ENCODE measurements around the gene MPHOSPH9.
A peak's percentile ranks its signal among the peaks of the same experiment; 100 is the strongest.

Gene MPHOSPH9

GRCh38 chr12:123165537-123165936 is 67.4 kb downstream of the MPHOSPH9 start:
- H4K8ac ChIP-seq (ENCODE audit: low read length) = no peak overlapping the region
- no peak overlapping the region for H3K9ac ChIP-seq (ENCODE audit: low read length)
- H3K9me3 ChIP-seq (ENCODE audit: control insufficient read depth, low read length) = no peaks in the 10 kb centered on the region
- no peak overlapping the region for H2BK120ac ChIP-seq (ENCODE audit: low read depth, low read length)
- H3K4ac ChIP-seq (ENCODE audit: low read depth in 1 of 2, low read length in 2 of 2) = no peak overlapping the region
- peaks cover 0 to 27% of the 10 kb centered on the region in 2 experiments for H3K36me3 ChIP-seq (ENCODE audit: control insufficient read depth in 1 of 2, insufficient read depth in 2 of 2, low read depth in 1 of 2, low read length in 2 of 2)
- H3K14ac ChIP-seq (ENCODE audit: low read length in 2 of 2) = no peak overlapping the region
- WGBS = 88% methylated on average over 1 of the region's 4 CpGs
- no peak overlapping the region for H3K4me2 ChIP-seq (ENCODE audit: low read length, poor library complexity, severe bottlenecking)
- H3K18ac ChIP-seq (ENCODE audit: low read depth in 1 of 2, low read length in 2 of 2) = no peak overlapping the region
- peaks cover 8% of the 10 kb centered on the region for H3K79me1 ChIP-seq (replicated peaks; ENCODE audit: low read length, poor library complexity, severe bottlenecking)
- H2BK5ac ChIP-seq (ENCODE audit: low read depth, low read length, poor library complexity, severe bottlenecking) = no peak overlapping the region
- no peak for DNase-seq
- no peak overlapping the region for H2AFZ ChIP-seq (ENCODE audit: low read depth, low read length)
- no peak overlapping the region for H2BK12ac ChIP-seq (ENCODE audit: low read length in 2 of 2)
- H3K27me3 ChIP-seq (ENCODE audit: control insufficient read depth in 1 of 2, insufficient read depth in 1 of 2, low read length in 2 of 2) = no peaks in the 10 kb centered on the region
- H3K4me1 ChIP-seq (ENCODE audit: control insufficient read depth, insufficient read depth, low read depth, low read length) = peaks cover 9% of the 10 kb centered on the region
- H3K23ac ChIP-seq (ENCODE audit: low read length in 2 of 2) = no peak overlapping the region
- no peak overlapping the region for H3K4me3 ChIP-seq (ENCODE audit: insufficient read depth in 1 of 2, low read depth in 1 of 2, low read length in 2 of 2)
- H4K91ac ChIP-seq (ENCODE audit: low read length) = no peak overlapping the region
- H2BK15ac ChIP-seq (ENCODE audit: low read depth, poor library complexity, severe bottlenecking) = no peak overlapping the region
- H2AK5ac ChIP-seq (ENCODE audit: low read length, severe bottlenecking) = peak overlapping the region; percentile 83
- H3K27ac ChIP-seq (ENCODE audit: low read length, poor library complexity, severe bottlenecking) = peak overlapping the region; percentile 64

GRCh38 chr12:123164710-123165261 is 68.2 kb downstream of the MPHOSPH9 start:
- Histone ChIP-seq H2AFZ (ENCODE audit: low read depth, low read length) (no peak overlapping the region), H3K27me3 (ENCODE audit: control insufficient read depth in 1 of 2, insufficient read depth in 1 of 2, low read length in 2 of 2) (no peaks in the 10 kb centered on the region), H3K4ac (ENCODE audit: low read depth in 1 of 2, low read length in 2 of 2) (no peak overlapping the region), H3K9ac (ENCODE audit: low read length) (no peak overlapping the region), H2BK12ac (ENCODE audit: low read length in 2 of 2) (no peak overlapping the region), H2BK120ac (ENCODE audit: low read depth, low read length) (no peak overlapping the region), H3K36me3 (ENCODE audit: control insufficient read depth in 1 of 2, insufficient read depth in 2 of 2, low read depth in 1 of 2, low read length in 2 of 2) (peaks cover 0 to 30% of the 10 kb centered on the region in 2 experiments), H3K79me1 (replicated peaks; ENCODE audit: low read length, poor library complexity, severe bottlenecking) (peaks cover 7% of the 10 kb centered on the region), H3K27ac (ENCODE audit: low read length, poor library complexity, severe bottlenecking) (peak overlapping the region; percentile 87), H3K4me3 (ENCODE audit: insufficient read depth in 1 of 2, low read depth in 1 of 2, low read length in 2 of 2) (no peak overlapping the region), H2BK15ac (ENCODE audit: low read depth, poor library complexity, severe bottlenecking) (no peak overlapping the region), H3K14ac (ENCODE audit: low read length in 2 of 2) (no peak overlapping the region), H3K4me1 (ENCODE audit: control insufficient read depth, insufficient read depth, low read depth, low read length) (peaks cover 9% of the 10 kb centered on the region), H4K91ac (ENCODE audit: low read length) (no peak overlapping the region), H2BK5ac (ENCODE audit: low read depth, low read length, poor library complexity, severe bottlenecking) (no peak overlapping the region), H2AK5ac (ENCODE audit: low read length, severe bottlenecking) (peak overlapping the region; percentile 66), H3K4me2 (ENCODE audit: low read length, poor library complexity, severe bottlenecking) (peak overlapping the region; percentile 38), H4K8ac (ENCODE audit: low read length) (no peak overlapping the region), H3K18ac (ENCODE audit: low read depth in 1 of 2, low read length in 2 of 2) (no peak overlapping the region), H3K9me3 (ENCODE audit: control insufficient read depth, low read length) (no peaks in the 10 kb centered on the region), H3K23ac (ENCODE audit: low read length in 2 of 2) (no peak overlapping the region)
- WGBS = 93% methylated on average over 5 of the region's 9 CpGs
- DNase-seq = no peak

GRCh38 chr12:123164222-123164621 is 68.7 kb downstream of the MPHOSPH9 start:
- Histone ChIP-seq H3K9ac (ENCODE audit: low read length) (no peak overlapping the region), H3K4ac (ENCODE audit: low read depth in 1 of 2, low read length in 2 of 2) (no peak overlapping the region), H2BK5ac (ENCODE audit: low read depth, low read length, poor library complexity, severe bottlenecking) (no peak overlapping the region), H3K18ac (ENCODE audit: low read depth in 1 of 2, low read length in 2 of 2) (no peak overlapping the region), H2AFZ (ENCODE audit: low read depth, low read length) (no peak overlapping the region), H3K27ac (ENCODE audit: low read length, poor library complexity, severe bottlenecking) (peak overlapping the region; percentile 87), H3K79me1 (replicated peaks; ENCODE audit: low read length, poor library complexity, severe bottlenecking) (peaks cover 7% of the 10 kb centered on the region), H3K36me3 (ENCODE audit: control insufficient read depth in 1 of 2, insufficient read depth in 2 of 2, low read depth in 1 of 2, low read length in 2 of 2) (peaks cover 0 to 33% of the 10 kb centered on the region in 2 experiments), H4K91ac (ENCODE audit: low read length) (no peak overlapping the region), H3K4me1 (ENCODE audit: control insufficient read depth, insufficient read depth, low read depth, low read length) (peaks cover 9% of the 10 kb centered on the region), H3K14ac (ENCODE audit: low read length in 2 of 2) (no peak overlapping the region), H2BK120ac (ENCODE audit: low read depth, low read length) (no peak overlapping the region), H2BK15ac (ENCODE audit: low read depth, poor library complexity, severe bottlenecking) (no peak overlapping the region), H3K23ac (ENCODE audit: low read length in 2 of 2) (no peak overlapping the region), H3K4me2 (ENCODE audit: low read length, poor library complexity, severe bottlenecking) (peak overlapping the region; percentile 38), H3K4me3 (ENCODE audit: insufficient read depth in 1 of 2, low read depth in 1 of 2, low read length in 2 of 2) (no peak overlapping the region), H4K8ac (ENCODE audit: low read length) (no peak overlapping the region), H3K27me3 (ENCODE audit: control insufficient read depth in 1 of 2, insufficient read depth in 1 of 2, low read length in 2 of 2) (no peaks in the 10 kb centered on the region), H2BK12ac (ENCODE audit: low read length in 2 of 2) (no peak overlapping the region), H3K9me3 (ENCODE audit: control insufficient read depth, low read length) (no peaks in the 10 kb centered on the region), H2AK5ac (ENCODE audit: low read length, severe bottlenecking) (no peak overlapping the region)
- 95% methylated on average over 3 of the region's 3 CpGs for WGBS
- no peak for DNase-seq

- H2BK120ac ChIP-seq (ENCODE audit: low read depth, low read length) = no peak overlapping the region
- H2BK15ac ChIP-seq (ENCODE audit: low read depth, poor library complexity, severe bottlenecking) = no peak overlapping the region
- no peak overlapping the region for H2AFZ ChIP-seq (ENCODE audit: low read depth, low read length)
- H4K91ac ChIP-seq (ENCODE audit: low read length) = no peak overlapping the region
- H4K8ac ChIP-seq (ENCODE audit: low read length) = no peak overlapping the region
- H3K4me3 ChIP-seq (ENCODE audit: insufficient read depth in 1 of 2, low read depth in 1 of 2, low read length in 2 of 2) = no peak overlapping the region
- no peak for DNase-seq
- H3K27me3 ChIP-seq (ENCODE audit: control insufficient read depth in 1 of 2, insufficient read depth in 1 of 2, low read length in 2 of 2) = no peaks in the 10 kb centered on the region
- H3K18ac ChIP-seq (ENCODE audit: low read depth in 1 of 2, low read length in 2 of 2) = no peak overlapping the region
- no peak overlapping the region for H3K27ac ChIP-seq (ENCODE audit: low read length, poor library complexity, severe bottlenecking)
- H2BK12ac ChIP-seq (ENCODE audit: low read length in 2 of 2) = no peak overlapping the region
- H3K9ac ChIP-seq (ENCODE audit: low read length) = no peak overlapping the region
- no peak overlapping the region for H3K4ac ChIP-seq (ENCODE audit: low read depth in 1 of 2, low read length in 2 of 2)
- peaks cover 9% of the 10 kb centered on the region for H3K79me1 ChIP-seq (replicated peaks; ENCODE audit: low read length, poor library complexity, severe bottlenecking)
- WGBS = 100% methylated on average over 2 of the region's 3 CpGs
- no peak overlapping the region for H3K14ac ChIP-seq (ENCODE audit: low read length in 2 of 2)
- peaks cover 2 to 33% of the 10 kb centered on the region in 2 experiments for H3K36me3 ChIP-seq (ENCODE audit: control insufficient read depth in 1 of 2, insufficient read depth in 2 of 2, low read depth in 1 of 2, low read length in 2 of 2)
- H3K4me1 ChIP-seq (ENCODE audit: control insufficient read depth, insufficient read depth, low read depth, low read length) = peaks cover 9% of the 10 kb centered on the region
- no peak overlapping the region for H2BK5ac ChIP-seq (ENCODE audit: low read depth, low read length, poor library complexity, severe bottlenecking)
- no peaks in the 10 kb centered on the region for H3K9me3 ChIP-seq (ENCODE audit: control insufficient read depth, low read length)
- no peak overlapping the region for H2AK5ac ChIP-seq (ENCODE audit: low read length, severe bottlenecking)
- no peak overlapping the region for H3K4me2 ChIP-seq (ENCODE audit: low read length, poor library complexity, severe bottlenecking)
- no peak overlapping the region for H3K23ac ChIP-seq (ENCODE audit: low read length in 2 of 2)
Observed at GRCh38 chr12:123163227-123163626, 69.7 kb downstream of the MPHOSPH9 start.
